Measurements from ENCODE around the gene SIRT5.
A peak's percentile ranks its signal among the peaks of the same experiment; 100 is the strongest.

Gene SIRT5

GRCh38 chr6:13572951-13573654, 1.3 kb upstream of the SIRT5 start:
- DNase-seq (ENCODE audit: low read depth) = no peak
- peak overlapping the region; percentile 85 for H3K9ac ChIP-seq (ENCODE audit: low read length)
- H3K4me1 ChIP-seq (ENCODE audit: control insufficient read depth, insufficient read depth, low read length) = peaks cover 7% of the 10 kb centered on the region
- H3K36me3 ChIP-seq (ENCODE audit: control insufficient read depth, insufficient read depth, low read length, severe bottlenecking) = no peaks in the 10 kb centered on the region
- peaks cover 16% of the 10 kb centered on the region for H3K27me3 ChIP-seq (replicated peaks; ENCODE audit: control insufficient read depth, insufficient read depth, low read length)
- H3K4me3 ChIP-seq (ENCODE audit: low read length) = peak overlapping the region; percentile 83
- no peaks in the 10 kb centered on the region for H3K9me3 ChIP-seq (ENCODE audit: control insufficient read depth, low read length)

GRCh38 chr6:13573669-13574110, 711 bp upstream of the SIRT5 start:
- Histone ChIP-seq H3K9ac (ENCODE audit: low read length) (peak overlapping the region; percentile 85), H3K36me3 (ENCODE audit: control insufficient read depth, insufficient read depth, low read length, severe bottlenecking) (no peaks in the 10 kb centered on the region), H3K27me3 (replicated peaks; ENCODE audit: control insufficient read depth, insufficient read depth, low read length) (peaks cover 10% of the 10 kb centered on the region), H3K9me3 (ENCODE audit: control insufficient read depth, low read length) (no peaks in the 10 kb centered on the region), H3K4me3 (ENCODE audit: low read length) (peak overlapping the region; percentile 83), H3K4me1 (ENCODE audit: control insufficient read depth, insufficient read depth, low read length) (peaks cover 7% of the 10 kb centered on the region)
- DNase-seq (ENCODE audit: low read depth) = peak; percentile 47

GRCh38 chr6:13574149-13574570, 241 bp upstream of the SIRT5 start:
- H3K27me3 ChIP-seq (replicated peaks; ENCODE audit: control insufficient read depth, insufficient read depth, low read length) = peaks cover 5% of the 10 kb centered on the region
- DNase-seq (ENCODE audit: low read depth) = peak; percentile 96
- H3K36me3 ChIP-seq (ENCODE audit: control insufficient read depth, insufficient read depth, low read length, severe bottlenecking) = no peaks in the 10 kb centered on the region
- H3K9ac ChIP-seq (ENCODE audit: low read length) = peak overlapping the region; percentile 85
- H3K4me1 ChIP-seq (ENCODE audit: control insufficient read depth, insufficient read depth, low read length) = peaks cover 7% of the 10 kb centered on the region
- H3K9me3 ChIP-seq (ENCODE audit: control insufficient read depth, low read length) = no peaks in the 10 kb centered on the region
- peak overlapping the region; percentile 83 for H3K4me3 ChIP-seq (ENCODE audit: low read length)

GRCh38 chr6:13575377-13575775, 975 bp downstream of the SIRT5 start:
- no peak for DNase-seq (ENCODE audit: low read depth)
- Histone ChIP-seq H3K4me3 (ENCODE audit: low read length) (peak overlapping the region; percentile 83), H3K4me1 (ENCODE audit: control insufficient read depth, insufficient read depth, low read length) (peaks cover 7% of the 10 kb centered on the region), H3K9ac (ENCODE audit: low read length) (peak overlapping the region; percentile 85), H3K36me3 (ENCODE audit: control insufficient read depth, insufficient read depth, low read length, severe bottlenecking) (no peaks in the 10 kb centered on the region), H3K9me3 (ENCODE audit: control insufficient read depth, low read length) (no peaks in the 10 kb centered on the region), H3K27me3 (replicated peaks; ENCODE audit: control insufficient read depth, insufficient read depth, low read length) (no peaks in the 10 kb centered on the region)

DNA sequence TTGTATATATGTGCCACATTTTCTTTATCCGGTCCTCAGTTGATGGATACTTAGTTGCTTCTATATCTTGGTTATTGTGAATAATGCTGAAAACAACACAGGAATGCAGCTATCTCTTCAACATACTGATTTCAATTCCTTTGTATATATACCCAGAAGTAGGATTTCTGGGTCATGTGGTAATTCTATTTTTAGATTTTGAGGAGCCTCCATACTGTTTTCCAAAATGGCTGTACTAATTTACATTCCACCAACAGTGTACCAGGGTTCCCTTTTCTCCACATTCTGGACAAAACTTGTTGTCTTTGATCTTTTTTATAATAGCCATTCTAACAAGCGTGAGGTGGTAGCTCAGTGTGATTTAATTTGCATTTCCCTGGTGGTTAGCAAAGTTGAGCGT, 1.6 kb downstream of the SIRT5 start:
- Histone ChIP-seq H3K9me3 (ENCODE audit: control insufficient read depth, low read length) (no peaks in the 10 kb centered on the region), H3K36me3 (ENCODE audit: control insufficient read depth, insufficient read depth, low read length, severe bottlenecking) (no peaks in the 10 kb centered on the region), H3K9ac (ENCODE audit: low read length) (no peak overlapping the region), H3K4me1 (ENCODE audit: control insufficient read depth, insufficient read depth, low read length) (peaks cover 8% of the 10 kb centered on the region), H3K27me3 (replicated peaks; ENCODE audit: control insufficient read depth, insufficient read depth, low read length) (no peaks in the 10 kb centered on the region), H3K4me3 (ENCODE audit: low read length) (no peak overlapping the region)
- no peak for DNase-seq (ENCODE audit: low read depth)

- DNase-seq (ENCODE audit: low read depth) = no peak
- H3K9ac ChIP-seq (ENCODE audit: low read length) = no peak overlapping the region
- peaks cover 6% of the 10 kb centered on the region for H3K36me3 ChIP-seq (ENCODE audit: control insufficient read depth, insufficient read depth, low read length, severe bottlenecking)
Observed at GRCh38 chr6:13577926-13578325, 3.5 kb downstream of the SIRT5 start.

GRCh38 chr6:13579911-13580310, 5.5 kb downstream of the SIRT5 start:
- Histone ChIP-seq H3K9me3 (ENCODE audit: control insufficient read depth, low read length) (no peaks in the 10 kb centered on the region), H3K4me3 (ENCODE audit: low read length) (no peak overlapping the region), H3K4me1 (ENCODE audit: control insufficient read depth, insufficient read depth, low read length) (peaks cover 6% of the 10 kb centered on the region), H3K36me3 (ENCODE audit: control insufficient read depth, insufficient read depth, low read length, severe bottlenecking) (peaks cover 14% of the 10 kb centered on the region), H3K9ac (ENCODE audit: low read length) (no peak overlapping the region), H3K27me3 (replicated peaks; ENCODE audit: control insufficient read depth, insufficient read depth, low read length) (no peaks in the 10 kb centered on the region)
- DNase-seq (ENCODE audit: low read depth) = no peak

More at GRCh38 chr6:13577926-13578325, 3.5 kb downstream of the SIRT5 start:
- no peak overlapping the region for H3K4me3 ChIP-seq (ENCODE audit: low read length)
- no peaks in the 10 kb centered on the region for H3K9me3 ChIP-seq (ENCODE audit: control insufficient read depth, low read length)
- peaks cover 12% of the 10 kb centered on the region for H3K4me1 ChIP-seq (ENCODE audit: control insufficient read depth, insufficient read depth, low read length)
- no peaks in the 10 kb centered on the region for H3K27me3 ChIP-seq (replicated peaks; ENCODE audit: control insufficient read depth, insufficient read depth, low read length)

GRCh38 chr6:13581700-13582229, 7.4 kb downstream of the SIRT5 start:
- Histone ChIP-seq H3K4me1 (ENCODE audit: control insufficient read depth, insufficient read depth, low read length) (peaks cover 6% of the 10 kb centered on the region), H3K9ac (ENCODE audit: low read length) (no peak overlapping the region), H3K27me3 (replicated peaks; ENCODE audit: control insufficient read depth, insufficient read depth, low read length) (no peaks in the 10 kb centered on the region), H3K4me3 (ENCODE audit: low read length) (no peak overlapping the region), H3K36me3 (ENCODE audit: control insufficient read depth, insufficient read depth, low read length, severe bottlenecking) (peaks cover 18% of the 10 kb centered on the region), H3K9me3 (ENCODE audit: control insufficient read depth, low read length) (no peaks in the 10 kb centered on the region)
- DNase-seq (ENCODE audit: low read depth) = no peak

DNA sequence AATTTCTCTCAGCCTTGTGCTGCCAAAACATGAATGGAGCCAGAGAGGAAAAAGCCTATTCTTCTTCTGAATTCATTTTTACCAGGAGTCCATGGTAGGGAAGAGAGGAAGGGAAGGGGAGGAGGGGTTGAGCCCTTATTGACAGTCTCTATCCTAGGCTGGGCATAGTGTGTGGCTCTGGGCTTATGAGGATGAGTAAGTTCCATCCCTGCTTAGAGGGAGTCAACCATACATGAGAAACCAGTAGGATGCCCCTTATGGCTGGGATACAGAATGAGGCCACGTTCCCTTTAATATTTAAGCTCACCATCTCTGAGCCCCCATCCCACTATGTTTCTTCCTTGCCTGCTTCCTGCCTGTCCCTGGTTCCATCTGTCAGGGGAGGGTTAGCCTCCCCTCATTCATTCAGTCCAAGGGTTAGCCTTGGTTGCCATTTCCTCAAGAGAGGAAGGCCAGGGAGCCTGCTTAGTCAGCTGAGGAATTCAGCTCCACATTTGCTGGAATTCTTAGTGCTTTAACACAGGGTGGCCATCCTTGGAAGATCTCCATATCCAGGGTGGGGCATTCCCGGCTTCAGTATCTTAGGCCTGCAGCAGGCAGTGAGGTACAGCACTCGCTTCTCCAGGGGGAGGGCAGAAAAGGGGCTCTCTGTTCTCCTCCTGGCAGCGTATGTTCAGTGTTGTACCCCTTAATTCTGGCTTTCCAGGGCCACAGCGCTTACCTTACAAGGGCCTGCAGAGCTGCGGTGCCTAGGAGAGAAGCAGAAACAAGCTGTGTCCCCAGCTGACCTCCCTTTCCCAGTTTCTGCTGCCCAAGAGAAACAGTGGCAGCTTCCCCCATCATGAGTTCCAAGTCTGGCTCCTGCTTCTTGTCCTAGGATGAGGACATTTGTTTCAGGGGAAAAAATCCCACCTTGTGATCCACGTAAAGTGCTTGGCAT, 12.5 kb downstream of the SIRT5 start:
- Histone ChIP-seq H3K36me3 (ENCODE audit: control insufficient read depth, insufficient read depth, low read length, severe bottlenecking) (peaks cover 40% of the 10 kb centered on the region), H3K4me3 (ENCODE audit: low read length) (no peak overlapping the region), H3K4me1 (ENCODE audit: control insufficient read depth, insufficient read depth, low read length) (no peaks in the 10 kb centered on the region), H3K27me3 (replicated peaks; ENCODE audit: control insufficient read depth, insufficient read depth, low read length) (no peaks in the 10 kb centered on the region), H3K9me3 (ENCODE audit: control insufficient read depth, low read length) (no peaks in the 10 kb centered on the region), H3K9ac (ENCODE audit: low read length) (no peak overlapping the region)
- DNase-seq (ENCODE audit: low read depth) = peak; percentile 7

DNA sequence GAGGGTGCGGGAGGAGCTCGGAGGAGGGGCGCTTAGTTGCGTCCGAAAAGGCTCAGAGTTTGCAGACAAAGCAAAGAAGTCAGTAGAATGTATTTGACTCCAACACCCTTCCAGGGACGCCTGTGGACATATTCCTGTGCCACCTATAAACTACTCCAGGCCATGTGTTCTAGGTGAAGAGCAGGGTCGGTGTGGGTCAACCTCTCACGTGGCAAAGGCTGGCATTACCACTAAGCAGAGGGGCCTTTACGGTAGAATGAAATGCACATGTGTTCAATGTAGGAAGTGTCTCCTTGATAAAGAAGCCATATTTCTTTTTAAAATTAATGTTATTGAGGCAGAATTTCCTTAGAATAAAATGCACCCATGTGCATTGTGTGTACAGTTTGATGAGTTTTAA, 15.4 kb downstream of the SIRT5 start:
- no peak for DNase-seq (ENCODE audit: low read depth)
- Histone ChIP-seq H3K36me3 (ENCODE audit: control insufficient read depth, insufficient read depth, low read length, severe bottlenecking) (peaks cover 40% of the 10 kb centered on the region), H3K27me3 (replicated peaks; ENCODE audit: control insufficient read depth, insufficient read depth, low read length) (no peaks in the 10 kb centered on the region), H3K4me1 (ENCODE audit: control insufficient read depth, insufficient read depth, low read length) (no peaks in the 10 kb centered on the region), H3K9ac (ENCODE audit: low read length) (no peak overlapping the region), H3K9me3 (ENCODE audit: control insufficient read depth, low read length) (no peaks in the 10 kb centered on the region), H3K4me3 (ENCODE audit: low read length) (no peak overlapping the region)

- Histone ChIP-seq H3K9ac (ENCODE audit: low read length) (no peak overlapping the region), H3K27me3 (replicated peaks; ENCODE audit: control insufficient read depth, insufficient read depth, low read length) (no peaks in the 10 kb centered on the region), H3K4me1 (ENCODE audit: control insufficient read depth, insufficient read depth, low read length) (no peaks in the 10 kb centered on the region), H3K9me3 (ENCODE audit: control insufficient read depth, low read length) (no peaks in the 10 kb centered on the region), H3K36me3 (ENCODE audit: control insufficient read depth, insufficient read depth, low read length, severe bottlenecking) (peaks cover 38% of the 10 kb centered on the region), H3K4me3 (ENCODE audit: low read length) (no peak overlapping the region)
- no peak for DNase-seq (ENCODE audit: low read depth)
Observed at GRCh38 chr6:13590574-13591153, 16.3 kb downstream of the SIRT5 start.
